Measurements from ENCODE around the gene BEX1. TPM values are rescaled to one million over a fixed set of nuclear protein-coding genes. Genes with fewer than 3 reads are reported as not detected.

The BEX1 gene
- total and polyA plus RNA-seq, 9 of the 15 experiments (the other 6 are each of a cell fraction or from before 2014, with no cell fraction given) = not detected

DNA sequence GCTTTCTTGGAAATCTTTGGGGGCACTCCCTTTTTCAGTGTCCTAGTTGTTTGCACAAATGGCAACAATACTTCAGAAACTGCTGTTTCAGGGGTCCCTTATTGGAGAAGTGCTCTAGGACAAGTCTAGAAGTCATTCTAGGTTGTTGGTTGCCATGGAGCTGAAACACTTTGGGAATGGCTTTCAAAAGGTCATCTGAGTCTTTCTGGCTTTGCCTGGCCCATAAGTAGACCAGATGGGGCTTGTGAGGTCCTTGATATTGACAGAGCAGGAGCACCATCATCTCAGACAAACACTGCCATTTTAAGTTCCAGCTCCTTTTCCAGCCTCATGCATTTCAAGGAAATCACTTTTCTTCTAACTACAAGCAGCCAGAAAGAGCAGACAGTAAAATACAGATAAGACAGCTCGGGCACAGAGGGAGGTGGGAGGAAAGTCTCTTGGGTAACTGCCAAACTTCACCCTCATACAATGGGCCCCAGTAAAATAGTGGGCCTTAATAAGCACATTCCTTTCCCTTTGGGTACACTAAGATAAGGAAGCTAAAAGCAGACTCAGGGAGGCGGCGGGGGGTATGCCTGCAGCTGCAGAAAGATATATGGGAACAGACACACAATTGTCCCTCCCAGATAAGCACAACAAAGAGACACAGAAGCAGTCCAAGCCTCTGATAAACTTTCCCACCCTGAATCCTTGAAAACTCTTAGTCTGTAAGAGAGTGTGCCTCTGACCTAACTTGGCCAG is 37.5 kb upstream of the BEX1 start (continued):
- TF ChIP-seq, protein P1, sequence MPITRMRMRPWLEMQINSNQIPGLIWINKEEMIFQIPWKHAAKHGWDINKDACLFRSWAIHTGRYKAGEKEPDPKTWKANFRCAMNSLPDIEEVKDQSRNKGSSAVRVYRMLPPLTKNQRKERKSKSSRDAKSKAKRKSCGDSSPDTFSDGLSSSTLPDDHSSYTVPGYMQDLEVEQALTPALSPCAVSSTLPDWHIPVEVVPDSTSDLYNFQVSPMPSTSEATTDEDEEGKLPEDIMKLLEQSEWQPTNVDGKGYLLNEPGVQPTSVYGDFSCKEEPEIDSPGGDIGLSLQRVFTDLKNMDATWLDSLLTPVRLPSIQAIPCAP (CRISPR knock-in tag; IDR thresholded peaks at IDR 0.05; ENCODE audit: borderline replicate concordance) = no peak
- TF ChIP-seq, protein P2, sequence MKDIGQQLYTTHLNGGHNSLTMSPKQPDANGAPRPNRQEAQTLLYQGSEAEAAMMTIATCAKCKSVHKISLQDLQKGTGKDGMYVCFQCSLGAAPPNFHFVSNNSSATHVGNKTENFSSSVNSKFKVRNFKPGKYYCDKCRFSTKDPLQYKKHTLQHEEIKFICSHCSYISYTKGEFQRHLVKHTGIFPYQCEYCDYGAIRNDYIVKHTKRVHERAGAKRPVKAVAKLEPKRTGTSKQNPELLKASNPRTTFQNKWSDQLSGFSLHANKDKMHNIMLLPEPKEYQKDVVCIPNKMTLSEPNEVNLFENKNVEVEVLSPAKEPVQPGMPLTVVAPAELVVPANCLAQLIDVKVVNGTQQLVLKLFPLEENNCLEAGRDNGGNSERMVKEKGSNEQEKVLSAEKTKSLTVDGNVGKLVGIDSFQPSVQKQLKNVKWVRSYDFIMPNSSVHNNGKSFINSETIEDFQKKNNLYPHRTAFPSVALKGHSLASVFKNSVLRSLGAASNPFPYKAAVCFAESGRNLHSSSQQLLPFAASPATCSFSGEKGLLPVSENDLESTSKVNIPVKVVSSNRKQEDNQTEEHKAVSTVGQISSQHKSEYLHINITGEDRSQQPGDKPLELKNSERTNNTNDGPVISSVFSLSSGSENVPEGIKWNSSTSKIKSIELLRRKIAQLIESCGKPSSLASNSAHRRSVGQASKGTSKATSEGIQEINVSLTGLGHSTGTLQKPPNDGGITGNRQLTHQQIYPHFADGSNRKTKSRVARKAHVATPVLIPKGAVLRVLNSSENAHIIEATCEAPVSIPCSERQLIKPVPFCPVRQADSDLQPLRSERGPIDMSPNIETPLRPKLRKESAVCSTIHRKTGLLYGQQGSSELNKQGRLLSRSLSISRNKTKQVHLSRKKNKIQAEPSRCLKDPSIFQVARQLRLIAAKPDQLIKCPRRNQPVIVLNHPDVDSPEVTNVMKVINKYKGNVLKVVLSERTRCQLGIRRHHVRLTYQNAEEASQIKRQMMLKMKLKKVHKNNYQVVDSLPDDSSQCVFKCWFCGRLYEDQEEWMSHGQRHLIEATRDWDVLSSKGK (CRISPR knock-in tag; IDR thresholded peaks at IDR 0.05) = no peak
- peak; percentile 93 for TF ChIP-seq LCOR (CRISPR knock-in tag; IDR thresholded peaks at IDR 0.05)
- TF ChIP-seq LEF1 (IDR thresholded peaks at IDR 0.05) = peak; percentile 95
- no peak for TF ChIP-seq SMARCA5 (IDR thresholded peaks at IDR 0.05)
- peak; percentile 97 for TF ChIP-seq HDAC2 (IDR thresholded peaks at IDR 0.05)
- TF ChIP-seq, protein P3, sequence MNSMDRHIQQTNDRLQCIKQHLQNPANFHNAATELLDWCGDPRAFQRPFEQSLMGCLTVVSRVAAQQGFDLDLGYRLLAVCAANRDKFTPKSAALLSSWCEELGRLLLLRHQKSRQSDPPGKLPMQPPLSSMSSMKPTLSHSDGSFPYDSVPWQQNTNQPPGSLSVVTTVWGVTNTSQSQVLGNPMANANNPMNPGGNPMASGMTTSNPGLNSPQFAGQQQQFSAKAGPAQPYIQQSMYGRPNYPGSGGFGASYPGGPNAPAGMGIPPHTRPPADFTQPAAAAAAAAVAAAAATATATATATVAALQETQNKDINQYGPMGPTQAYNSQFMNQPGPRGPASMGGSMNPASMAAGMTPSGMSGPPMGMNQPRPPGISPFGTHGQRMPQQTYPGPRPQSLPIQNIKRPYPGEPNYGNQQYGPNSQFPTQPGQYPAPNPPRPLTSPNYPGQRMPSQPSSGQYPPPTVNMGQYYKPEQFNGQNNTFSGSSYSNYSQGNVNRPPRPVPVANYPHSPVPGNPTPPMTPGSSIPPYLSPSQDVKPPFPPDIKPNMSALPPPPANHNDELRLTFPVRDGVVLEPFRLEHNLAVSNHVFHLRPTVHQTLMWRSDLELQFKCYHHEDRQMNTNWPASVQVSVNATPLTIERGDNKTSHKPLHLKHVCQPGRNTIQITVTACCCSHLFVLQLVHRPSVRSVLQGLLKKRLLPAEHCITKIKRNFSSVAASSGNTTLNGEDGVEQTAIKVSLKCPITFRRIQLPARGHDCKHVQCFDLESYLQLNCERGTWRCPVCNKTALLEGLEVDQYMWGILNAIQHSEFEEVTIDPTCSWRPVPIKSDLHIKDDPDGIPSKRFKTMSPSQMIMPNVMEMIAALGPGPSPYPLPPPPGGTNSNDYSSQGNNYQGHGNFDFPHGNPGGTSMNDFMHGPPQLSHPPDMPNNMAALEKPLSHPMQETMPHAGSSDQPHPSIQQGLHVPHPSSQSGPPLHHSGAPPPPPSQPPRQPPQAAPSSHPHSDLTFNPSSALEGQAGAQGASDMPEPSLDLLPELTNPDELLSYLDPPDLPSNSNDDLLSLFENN (IDR thresholded peaks at IDR 0.05; ENCODE audit: low read depth in 2 of 2, low read length in 2 of 2) = peak in 1 of 2 experiments; percentile 92; a peak in 2 of 4 replicates
- peak; percentile 49 to 92; a peak in 2 of 4 replicates for TF ChIP-seq HDAC1 (IDR thresholded peaks at IDR 0.05)
- TF ChIP-seq SMAD2 (IDR thresholded peaks at IDR 0.05; ENCODE audit: low read depth, low read length) = no peak
- TF ChIP-seq BRF1 (IDR thresholded peaks at IDR 0.05; ENCODE audit: borderline replicate concordance, extremely low read depth, insufficient read length) = no peak
- TF ChIP-seq SRSF9 (IDR thresholded peaks at IDR 0.05; ENCODE audit: borderline replicate concordance, low read depth, low read length) = no peak
- TF ChIP-seq ZNF583 (CRISPR knock-in tag; IDR thresholded peaks at IDR 0.05) = peak; percentile 76; the same call in 1 of the 2 replicates
- TF ChIP-seq CBFA2T3 (IDR thresholded peaks at IDR 0.05) = peak; percentile 99
- TF ChIP-seq ZNF316 (IDR thresholded peaks at IDR 0.05) = no peak
- peak; percentile 81 for TF ChIP-seq ZNF274 (IDR thresholded peaks at IDR 0.05; ENCODE audit: borderline replicate concordance, low read depth, low read length)
- TF ChIP-seq PPARD (CRISPR knock-in tag; IDR thresholded peaks at IDR 0.05) = no peak
- TF ChIP-seq, protein P4, sequence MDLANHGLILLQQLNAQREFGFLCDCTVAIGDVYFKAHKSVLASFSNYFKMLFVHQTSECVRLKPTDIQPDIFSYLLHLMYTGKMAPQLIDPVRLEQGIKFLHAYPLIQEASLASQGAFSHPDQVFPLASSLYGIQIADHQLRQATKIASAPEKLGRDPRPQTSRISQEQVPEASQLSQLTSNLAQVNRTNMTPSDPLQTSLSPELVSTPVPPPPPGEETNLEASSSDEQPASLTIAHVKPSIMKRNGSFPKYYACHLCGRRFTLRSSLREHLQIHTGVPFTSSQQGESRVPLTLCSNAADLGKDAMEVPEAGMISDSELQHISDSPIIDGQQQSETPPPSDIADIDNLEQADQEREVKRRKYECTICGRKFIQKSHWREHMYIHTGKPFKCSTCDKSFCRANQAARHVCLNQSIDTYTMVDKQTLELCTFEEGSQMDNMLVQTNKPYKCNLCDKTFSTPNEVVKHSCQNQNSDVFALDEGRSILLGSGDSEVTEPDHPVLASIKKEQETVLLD (IDR thresholded peaks at IDR 0.05) = peak; percentile 73; the same call in 1 of the 2 replicates
- no peak for TF ChIP-seq HDAC6 (IDR thresholded peaks at IDR 0.05; ENCODE audit: low read depth, low read length)
- peak; percentile 95 to 97 for TF ChIP-seq TRIM24 (IDR thresholded peaks at IDR 0.05)
- peak; percentile 57 for TF ChIP-seq BHLHE40 (IDR thresholded peaks at IDR 0.05; ENCODE audit: low read length)
- TF ChIP-seq KLF16 (IDR thresholded peaks at IDR 0.05) = peak; percentile 98
